Measurements from ENCODE around the gene LAG3. TPM values are rescaled to one million over a fixed set of nuclear protein-coding genes. Genes with fewer than 3 reads are reported as not detected.

The LAG3 gene
- polyA plus RNA-seq (0.09 to 0.14 TPM (median 0.09 TPM) in 3 replicates), polyA minus RNA-seq (not detected in 3 replicates)
- not detected for polyA plus RNA-seq (2011; ENCODE audit: low read depth)
- not detected in 2 replicates for polyA plus RNA-seq (2011; cell fraction: cytosol; rRNA removed)
- polyA plus RNA-seq (2011; cell fraction: nucleus; rRNA removed), result 0.27 and 0.40 TPM in 2 replicates
- polyA plus RNA-seq (2012; ENCODE audit: low replicate concordance), result 0.23 and 0.97 TPM in 2 replicates
- polyA minus RNA-seq (2011; cell fraction: cytosol; rRNA and poly(A)+ RNA removed), result not detected
- not detected in 2 replicates for polyA minus RNA-seq (2011; cell fraction: nucleus; rRNA and poly(A)+ RNA removed)

GRCh38 chr12:6772331-6772695, at the start of gene LAG3:
LAG3 (plus strand) TSS chr12:6772520; CDS start chr12:6772853, 333 bp downstream.
- Histone ChIP-seq H3K4me3 (ENCODE audit: control insufficient read depth in 2 of 3, extremely low read depth in 1 of 3, insufficient read depth in 2 of 3, low read depth in 1 of 3, low read length in 3 of 3) (no peak within 1 kb of the TSS), H2AFZ (ENCODE audit: control insufficient read depth, low read length) (no peak within 1 kb of the TSS), H3K9ac (ENCODE audit: control insufficient read depth, extremely low read depth, insufficient read depth, low read length) (no peak within 1 kb of the TSS), H3K9me3 (ENCODE audit: control insufficient read depth, low read depth, low read length) (no peaks in the 10 kb centered on the region), H3K9me1 (ENCODE audit: control insufficient read depth, extremely low read depth, insufficient read depth, low read length) (no peaks in the 10 kb centered on the region), H3K27ac (ENCODE audit: control insufficient read depth, insufficient read depth, low read length) (no peak within 1 kb of the TSS), H3K79me2 (ENCODE audit: control insufficient read depth, insufficient read depth, low read length) (peaks cover 7% of the 10 kb centered on the region), H3K4me2 (ENCODE audit: control insufficient read depth, extremely low read depth, insufficient read depth, low read depth, low read length) (no peak within 1 kb of the TSS), H3K27me3 (ENCODE audit: control insufficient read depth, extremely low read depth, insufficient read depth, low read length) (peaks cover 28% of the 10 kb centered on the region), H4K20me1 (ENCODE audit: control insufficient read depth, extremely low read depth, insufficient read depth, low read length) (no peaks in the 10 kb centered on the region), H3K4me1 (ENCODE audit: control insufficient read depth, extremely low read depth, insufficient read depth, low read length) (peaks cover 14% of the 10 kb centered on the region), H3K36me3 (ENCODE audit: control insufficient read depth in 2 of 2, extremely low read depth in 1 of 2, insufficient read depth in 2 of 2, low read length in 2 of 2) (peaks cover 4 to 7% of the 10 kb centered on the region in 2 experiments)
- FAIRE-seq, result no peak
- no peak for TF ChIP-seq CTCF (optimal IDR thresholded peaks at IDR 0.05 in 1 of 3, IDR thresholded peaks at IDR 0.05 in 1 of 3, conservative IDR thresholded peaks at IDR 0.05 in 1 of 3; ENCODE audit: extremely low read depth in 1 of 3, insufficient read depth in 2 of 3, low read length in 3 of 3)
- TF ChIP-seq EZH2 (IDR thresholded peaks at IDR 0.05; ENCODE audit: low read length), result no peak
- DNase-seq (ENCODE audit: low read depth, low spot score), result no peak
- dilution Hi-C loops (cut with MboI; ENCODE audit: extremely low pct_ligation_motif_present, low sequenced_read_pairs), result no loop called here

- no peak overlapping the region for H3K9ac ChIP-seq (ENCODE audit: control insufficient read depth, extremely low read depth, insufficient read depth, low read length)
Observed at GRCh38 chr12:6722863-6723262, 49.5 kb upstream of the LAG3 start.

More at GRCh38 chr12:6722863-6723262, 49.5 kb upstream of the LAG3 start:
- peak overlapping the region; percentile 100 for H3K4me2 ChIP-seq (ENCODE audit: control insufficient read depth, extremely low read depth, insufficient read depth, low read depth, low read length)
- peaks cover 5% of the 10 kb centered on the region for H3K4me1 ChIP-seq (ENCODE audit: control insufficient read depth, extremely low read depth, insufficient read depth, low read length)
- DNase-seq (ENCODE audit: low read depth, low spot score) (no peak), FAIRE-seq (no peak)
- H3K27ac ChIP-seq (ENCODE audit: control insufficient read depth, insufficient read depth, low read length), result no peak overlapping the region
- no peak overlapping the region for H2AFZ ChIP-seq (ENCODE audit: control insufficient read depth, low read length)
- dilution Hi-C loops (cut with MboI; ENCODE audit: extremely low pct_ligation_motif_present, low sequenced_read_pairs), result no loop called here
- H4K20me1 ChIP-seq (ENCODE audit: control insufficient read depth, extremely low read depth, insufficient read depth, low read length), result no peaks in the 10 kb centered on the region
- peak overlapping the region in 1 of 3 experiments; percentile 91 for H3K4me3 ChIP-seq (ENCODE audit: control insufficient read depth in 2 of 3, extremely low read depth in 1 of 3, insufficient read depth in 2 of 3, low read depth in 1 of 3, low read length in 3 of 3)
- no peaks in the 10 kb centered on the region for H3K9me3 ChIP-seq (ENCODE audit: control insufficient read depth, low read depth, low read length)
- H3K9me1 ChIP-seq (ENCODE audit: control insufficient read depth, extremely low read depth, insufficient read depth, low read length), result no peaks in the 10 kb centered on the region
- H3K79me2 ChIP-seq (ENCODE audit: control insufficient read depth, insufficient read depth, low read length), result peaks cover 6% of the 10 kb centered on the region
- TF ChIP-seq CTCF (optimal IDR thresholded peaks at IDR 0.05 in 1 of 3, IDR thresholded peaks at IDR 0.05 in 1 of 3, conservative IDR thresholded peaks at IDR 0.05 in 1 of 3; ENCODE audit: extremely low read depth in 1 of 3, insufficient read depth in 2 of 3, low read length in 3 of 3) (no peak), EZH2 (IDR thresholded peaks at IDR 0.05; ENCODE audit: low read length) (no peak)
- no peaks in the 10 kb centered on the region for H3K27me3 ChIP-seq (ENCODE audit: control insufficient read depth, extremely low read depth, insufficient read depth, low read length)
- H3K36me3 ChIP-seq (ENCODE audit: control insufficient read depth in 2 of 2, extremely low read depth in 1 of 2, insufficient read depth in 2 of 2, low read length in 2 of 2), result peaks cover under 1 to 4% of the 10 kb centered on the region in 2 experiments
